Measurements from ENCODE around the gene FARS2. TPM values are rescaled to one million over a fixed set of nuclear protein-coding genes. Genes with fewer than 3 reads are reported as not detected.

The FARS2 gene
- total and polyA plus RNA-seq, 9 of the 15 experiments (the other 6 are each of a cell fraction or from before 2014, with no cell fraction given): 16.5 to 62.2 (median 27.0) TPM

DNA sequence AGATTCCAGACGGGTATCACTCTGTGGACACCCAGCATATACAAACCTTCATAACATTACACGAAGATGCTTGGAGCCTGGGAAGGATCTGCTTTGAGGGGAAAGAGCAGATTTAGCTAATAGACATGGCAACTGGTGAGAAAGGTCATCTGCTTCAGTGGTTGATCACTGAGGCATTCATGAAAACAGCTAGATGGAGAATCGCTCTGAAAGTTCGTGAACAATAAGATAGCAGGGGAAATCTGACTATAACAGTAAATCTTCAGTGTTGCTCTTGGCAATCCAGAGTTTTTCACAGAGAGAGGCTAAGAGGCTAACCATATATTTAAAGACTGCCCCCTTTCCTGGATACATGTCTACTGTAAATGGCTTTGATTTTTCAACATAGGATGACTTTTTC, 245.3 kb downstream of the FARS2 start:
- Histone ChIP-seq H4K20me1 (replicated peaks; ENCODE audit: control insufficient read depth, insufficient read depth, low read length) (0 out of 2 replicates have a peak, but pooled peaks cover 6% of the 10 kb centered on the region), H3K27me3 (ENCODE audit: control insufficient read depth in 2 of 2, insufficient read depth in 2 of 2, low read length in 2 of 2) (no peaks in the 10 kb centered on the region), H3K4me2 (ENCODE audit: insufficient read depth, low read length) (no peak overlapping the region), H3K4me1 (replicated peaks in 1 of 2; ENCODE audit: control insufficient read depth in 2 of 2, insufficient read depth in 2 of 2, low read length in 2 of 2) (peaks cover 2 to 3% of the 10 kb centered on the region in 2 experiments; a peak in 3 of 5 replicates), H3K79me2 (ENCODE audit: control insufficient read depth, insufficient read depth, low read length) (no peaks in the 10 kb centered on the region), H2AFZ (ENCODE audit: low read depth, low read length) (no peak overlapping the region), H3K4me3 (no peak overlapping the region), H3K27ac (ENCODE audit: extremely low read depth, low read depth, low read length) (no peak overlapping the region), H3K9me3 (replicated peaks; ENCODE audit: control insufficient read depth, insufficient read depth, low read depth, low read length) (no peaks in the 10 kb centered on the region), H3K9me1 (ENCODE audit: control insufficient read depth, insufficient read depth, low read length) (no peaks in the 10 kb centered on the region), H3K36me3 (ENCODE audit: control insufficient read depth, insufficient read depth, low read length) (no peaks in the 10 kb centered on the region), H3K9ac (ENCODE audit: insufficient read depth in 1 of 2, low read depth in 2 of 2, low read length in 2 of 2) (no peak overlapping the region)
- no TSS peak for BruUV-seq (replicated peaks)
- WGBS (ENCODE audit: insufficient coverage, low coverage, missing lambda C conversion rate): 58% methylated on average over 4 of the region's 4 CpGs
- no peak for FAIRE-seq
- ChIA-PET POLR2A (interaction anchor here (1.1 kb wide), 1 partner anchor 11 kb away, joined by 3 read pairs; no protein-coding TSS in a partner anchor), CTCF (ENCODE audit: low intra/inter-chr PET ratio) (no interaction called here)
- in situ Hi-C loops (cut with MboI): no loop called here
- intact Hi-C loops (cut with micrococcal nuclease): no loop called here
- TF ChIP-seq OTX1 (CRISPR knock-in tag; IDR thresholded peaks at IDR 0.05) (no peak), BDP1 (IDR thresholded peaks at IDR 0.05; ENCODE audit: insufficient read depth, insufficient read length) (no peak), ZFPM2 (CRISPR knock-in tag; IDR thresholded peaks at IDR 0.05) (no peak), SMARCE1 (IDR thresholded peaks at IDR 0.05) (no peak), RNF219 (CRISPR knock-in tag; IDR thresholded peaks at IDR 0.05) (no peak), ZKSCAN8 (CRISPR knock-in tag; IDR thresholded peaks at IDR 0.05) (no peak), ZNF79 (CRISPR knock-in tag; IDR thresholded peaks at IDR 0.05; ENCODE audit: low read depth) (no peak), RAD51 (IDR thresholded peaks at IDR 0.05; ENCODE audit: borderline replicate concordance, low read depth) (no peak), ZNF175 (CRISPR knock-in tag; IDR thresholded peaks at IDR 0.05; ENCODE audit: low read depth) (no peak), PPARD (CRISPR knock-in tag; IDR thresholded peaks at IDR 0.05) (no peak)
- TF ChIP-seq, protein P1, sequence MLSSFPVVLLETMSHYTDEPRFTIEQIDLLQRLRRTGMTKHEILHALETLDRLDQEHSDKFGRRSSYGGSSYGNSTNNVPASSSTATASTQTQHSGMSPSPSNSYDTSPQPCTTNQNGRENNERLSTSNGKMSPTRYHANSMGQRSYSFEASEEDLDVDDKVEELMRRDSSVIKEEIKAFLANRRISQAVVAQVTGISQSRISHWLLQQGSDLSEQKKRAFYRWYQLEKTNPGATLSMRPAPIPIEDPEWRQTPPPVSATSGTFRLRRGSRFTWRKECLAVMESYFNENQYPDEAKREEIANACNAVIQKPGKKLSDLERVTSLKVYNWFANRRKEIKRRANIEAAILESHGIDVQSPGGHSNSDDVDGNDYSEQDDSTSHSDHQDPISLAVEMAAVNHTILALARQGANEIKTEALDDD (IDR thresholded peaks at IDR 0.05): no peak
- TF ChIP-seq, protein P2, sequence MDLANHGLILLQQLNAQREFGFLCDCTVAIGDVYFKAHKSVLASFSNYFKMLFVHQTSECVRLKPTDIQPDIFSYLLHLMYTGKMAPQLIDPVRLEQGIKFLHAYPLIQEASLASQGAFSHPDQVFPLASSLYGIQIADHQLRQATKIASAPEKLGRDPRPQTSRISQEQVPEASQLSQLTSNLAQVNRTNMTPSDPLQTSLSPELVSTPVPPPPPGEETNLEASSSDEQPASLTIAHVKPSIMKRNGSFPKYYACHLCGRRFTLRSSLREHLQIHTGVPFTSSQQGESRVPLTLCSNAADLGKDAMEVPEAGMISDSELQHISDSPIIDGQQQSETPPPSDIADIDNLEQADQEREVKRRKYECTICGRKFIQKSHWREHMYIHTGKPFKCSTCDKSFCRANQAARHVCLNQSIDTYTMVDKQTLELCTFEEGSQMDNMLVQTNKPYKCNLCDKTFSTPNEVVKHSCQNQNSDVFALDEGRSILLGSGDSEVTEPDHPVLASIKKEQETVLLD (IDR thresholded peaks at IDR 0.05): no peak
- no peak for ATAC-seq
- no peak for DNase-seq (ENCODE audit: extremely low read depth in 1 of 4, low spot score in 3 of 4)
